Activated CD8-positive, alpha-beta memory T cell treated with anti-CD3 and anti-CD28 coated beads for 36 hours (primary cell): ENCODE data around the gene OR10A6. TPM values are rescaled to one million over a fixed set of nuclear protein-coding genes. Genes with fewer than 3 reads are reported as not detected.

ENCODE experiments used
- CTCF ChIA-PET: fragments of 350-600 bp; sonication (Branson Sonifier 250); formaldehyde crosslinking; loops from one replicate; lab custom pipeline; 2021; ENCODE audit warnings: antibody characterized with exemption; lab: Charles Lee
- POLR2A ChIA-PET: fragments of 350-600 bp; sonication (Branson Sonifier 250); formaldehyde crosslinking; loops from one replicate; lab custom pipeline; 2021; ENCODE audit warnings: antibody characterized with exemption; lab: Charles Lee
- total RNA-seq, 2 experiments: library from RNA; stranded (reverse); gene quantifications; one replicate each; pipeline ENCODE4 v1.2.3, GENCODE V29; 2021

Gene OR10A6
- total RNA-seq, 2 experiments from 2014 or later = not detected

DNA sequence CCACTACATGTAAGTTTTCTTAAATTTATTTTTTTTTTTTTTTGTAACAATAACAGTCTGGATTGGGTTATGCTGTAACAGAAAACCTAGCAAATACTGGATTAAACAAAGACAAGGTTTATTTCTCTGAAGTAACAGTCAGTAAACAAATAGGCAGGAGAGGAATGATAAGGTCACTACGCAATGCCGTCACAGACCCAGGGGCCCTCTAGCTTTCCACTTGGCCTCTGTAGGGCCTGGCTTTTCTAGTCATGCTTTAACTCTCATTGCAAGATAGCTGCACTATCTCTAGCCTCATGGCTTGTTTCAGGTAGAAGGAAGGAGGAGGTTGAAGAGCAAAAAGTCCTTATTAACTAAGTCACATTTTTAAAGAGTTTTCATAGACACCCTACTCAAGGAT, 6.5 kb downstream of the OR10A6 start:
- CTCF ChIA-PET = no interaction called here
- POLR2A ChIA-PET = no interaction called here

- ChIA-PET CTCF (no interaction called here), POLR2A (no interaction called here)
Observed at GRCh38 chr11:7918141-7918540, 12.9 kb downstream of the OR10A6 start.

- POLR2A ChIA-PET = no interaction called here
- CTCF ChIA-PET = no interaction called here
Observed at GRCh38 chr11:7911011-7911410, 20.1 kb downstream of the OR10A6 start.

DNA sequence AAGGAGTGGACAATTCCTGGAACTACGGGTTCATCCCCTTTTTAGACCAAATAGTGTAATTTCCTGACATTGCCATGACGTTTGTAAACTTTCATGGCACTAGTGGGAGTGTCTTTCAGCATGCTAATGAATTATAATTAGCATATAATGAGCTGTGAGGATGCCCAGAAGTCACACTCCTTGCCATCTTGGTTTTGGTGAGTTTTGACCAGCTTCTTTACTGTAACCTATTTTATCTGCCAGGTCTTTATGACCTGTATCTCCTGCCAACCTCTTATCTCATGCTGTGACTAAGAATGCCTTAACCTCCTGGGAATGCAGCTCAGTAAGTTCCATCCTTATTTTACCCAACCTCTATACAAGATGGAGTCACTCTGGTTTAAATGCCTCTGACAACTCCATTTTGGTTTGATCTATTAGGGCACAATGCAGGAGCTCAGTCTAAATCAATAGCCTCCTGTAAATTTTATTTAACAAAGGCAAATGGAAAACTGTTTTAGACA, 20.7 kb downstream of the OR10A6 start:
- CTCF ChIA-PET = no interaction called here

GRCh38 chr11:7909585-7910285, 21.3 kb downstream of the OR10A6 start:
- ChIA-PET CTCF (no interaction called here), POLR2A (no interaction called here)

More for the DNA sequence above, 20.7 kb downstream of the OR10A6 start:
- POLR2A ChIA-PET = no interaction called here

- POLR2A ChIA-PET = no interaction called here
Observed at GRCh38 chr11:7907121-7907520, 23.9 kb downstream of the OR10A6 start.

DNA sequence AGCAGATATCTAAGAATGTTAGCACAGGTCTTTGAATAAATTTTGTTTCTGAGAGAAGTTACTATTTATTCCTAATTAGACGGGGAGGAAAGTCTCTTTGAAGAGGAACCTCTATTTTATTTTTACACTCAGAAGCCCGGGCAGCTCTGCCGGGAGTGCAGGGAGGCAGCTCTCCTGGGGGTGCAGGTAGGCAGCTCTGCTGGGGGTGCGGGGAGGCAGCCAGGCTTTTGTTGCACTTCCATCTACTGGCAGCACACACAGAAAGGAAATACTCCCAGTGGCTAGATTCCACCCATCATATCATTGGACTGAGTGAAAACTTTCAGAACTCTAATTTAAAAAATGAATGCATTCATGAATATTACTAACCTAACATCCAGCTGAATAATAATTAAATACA, 24.6 kb downstream of the OR10A6 start:
- ChIA-PET CTCF (no interaction called here), POLR2A (no interaction called here)

More at GRCh38 chr11:7907121-7907520, 23.9 kb downstream of the OR10A6 start:
- CTCF ChIA-PET = no interaction called here

DNA sequence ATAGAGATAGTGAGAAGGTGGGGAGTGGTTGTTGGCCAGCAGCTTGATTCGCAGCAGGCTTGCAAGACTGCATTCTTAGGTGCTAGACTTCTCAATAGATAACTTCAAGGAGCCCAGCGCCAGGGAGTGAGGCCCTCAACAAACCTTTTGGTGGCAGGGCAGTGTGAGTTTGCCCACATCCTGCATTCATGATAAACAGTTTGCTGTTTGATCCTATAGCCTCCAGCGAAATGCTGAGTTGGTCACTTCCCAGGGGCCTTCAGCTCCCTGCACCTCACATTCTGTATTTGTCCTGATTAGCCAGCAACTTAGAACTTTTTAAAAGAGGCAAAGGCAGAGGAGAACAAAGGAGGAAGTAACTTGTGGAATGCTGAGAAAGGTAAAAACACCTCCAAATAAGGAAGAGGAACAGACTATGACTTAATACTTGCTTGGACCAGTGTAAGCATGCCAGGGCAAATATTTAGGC, 25.1 kb downstream of the OR10A6 start:
- CTCF ChIA-PET = no interaction called here
- POLR2A ChIA-PET = no interaction called here

GRCh38 chr11:7905549-7905948, 25.5 kb downstream of the OR10A6 start:
- ChIA-PET CTCF (no interaction called here), POLR2A (no interaction called here)

GRCh38 chr11:7904917-7905316, 26.2 kb downstream of the OR10A6 start:
- ChIA-PET POLR2A (no interaction called here), CTCF (interaction anchor here (0.6 kb wide), 1 partner anchor 169 kb away, joined by 3 read pairs; no protein-coding TSS in a partner anchor)

DNA sequence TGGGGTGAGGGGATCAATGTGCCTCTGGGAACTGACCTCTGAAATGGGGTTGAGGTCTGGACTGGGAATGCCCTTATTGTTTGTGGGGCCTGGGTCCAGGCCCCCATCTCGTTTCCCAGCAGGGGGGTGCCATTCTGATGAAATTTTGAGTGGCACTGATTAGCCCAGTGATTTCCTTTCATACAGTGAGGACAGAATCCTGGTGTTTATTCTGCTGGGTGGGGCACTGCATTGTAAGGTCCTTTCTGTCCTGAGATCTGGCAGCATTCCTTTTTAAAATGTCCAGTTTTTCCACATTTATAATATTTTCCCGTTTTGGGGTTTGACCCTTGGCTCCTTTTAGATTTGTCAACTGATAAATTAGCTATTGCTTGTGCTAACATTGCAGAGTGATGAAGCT, 27.1 kb downstream of the OR10A6 start:
- ChIA-PET POLR2A (no interaction called here), CTCF (no interaction called here)

GRCh38 chr11:7901319-7901854, 29.7 kb downstream of the OR10A6 start:
- ChIA-PET CTCF (interaction anchor here (1.1 kb wide), 1 partner anchor 8 kb away, joined by 4 read pairs; no protein-coding TSS in a partner anchor), POLR2A (no interaction called here)

DNA sequence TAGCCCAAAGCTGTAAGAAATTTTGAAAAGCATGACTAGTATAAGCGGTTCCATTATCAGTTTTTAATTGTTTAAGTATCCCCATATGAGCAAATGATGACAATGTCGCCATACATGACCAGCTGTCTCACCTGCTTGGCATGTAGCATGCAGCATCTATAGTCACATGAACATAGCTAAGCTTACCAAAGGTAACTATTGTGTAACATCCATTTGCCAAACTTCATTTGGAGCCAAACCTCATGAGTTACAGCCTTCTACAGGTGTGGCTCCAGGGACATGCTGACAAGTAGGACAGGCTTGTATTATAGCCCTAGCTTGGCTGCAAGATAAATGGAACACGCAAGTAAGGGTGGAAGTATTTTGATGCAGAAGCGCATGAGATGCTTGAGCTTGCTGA, 30.4 kb downstream of the OR10A6 start:
- CTCF ChIA-PET = no interaction called here
- POLR2A ChIA-PET = no interaction called here

- CTCF ChIA-PET = no interaction called here
- POLR2A ChIA-PET = no interaction called here
Observed at GRCh38 chr11:7899418-7899817, 31.6 kb downstream of the OR10A6 start.

DNA sequence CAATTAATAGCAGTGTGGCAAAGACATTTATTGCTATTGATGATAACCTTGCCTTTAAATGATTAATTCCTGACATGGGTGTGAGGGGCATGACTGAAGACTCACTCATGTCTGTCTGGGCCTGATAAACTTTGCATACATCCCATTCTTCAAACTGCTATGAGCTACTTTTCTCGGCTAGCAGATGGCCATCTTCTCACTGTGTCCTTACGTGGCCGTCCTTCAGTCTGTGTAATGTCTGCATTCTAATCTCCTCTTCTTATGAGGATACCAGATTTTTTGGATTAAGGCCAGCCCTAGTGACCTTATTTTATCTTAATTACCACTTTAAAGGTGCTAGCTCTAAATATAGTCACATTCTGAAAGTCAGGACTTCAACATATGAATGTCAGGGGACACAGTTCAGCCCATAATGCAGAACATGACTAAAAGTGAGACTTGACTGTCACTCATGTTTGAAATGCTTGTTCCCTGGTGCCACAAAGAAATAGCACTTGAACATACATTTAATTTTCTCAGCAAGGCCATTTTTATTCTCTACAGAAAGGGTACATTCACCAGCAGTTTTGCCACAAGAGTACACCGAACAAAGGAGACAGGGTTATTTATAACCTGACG, 32.3 kb downstream of the OR10A6 start:
- ChIA-PET POLR2A (no interaction called here), CTCF (no interaction called here)

DNA sequence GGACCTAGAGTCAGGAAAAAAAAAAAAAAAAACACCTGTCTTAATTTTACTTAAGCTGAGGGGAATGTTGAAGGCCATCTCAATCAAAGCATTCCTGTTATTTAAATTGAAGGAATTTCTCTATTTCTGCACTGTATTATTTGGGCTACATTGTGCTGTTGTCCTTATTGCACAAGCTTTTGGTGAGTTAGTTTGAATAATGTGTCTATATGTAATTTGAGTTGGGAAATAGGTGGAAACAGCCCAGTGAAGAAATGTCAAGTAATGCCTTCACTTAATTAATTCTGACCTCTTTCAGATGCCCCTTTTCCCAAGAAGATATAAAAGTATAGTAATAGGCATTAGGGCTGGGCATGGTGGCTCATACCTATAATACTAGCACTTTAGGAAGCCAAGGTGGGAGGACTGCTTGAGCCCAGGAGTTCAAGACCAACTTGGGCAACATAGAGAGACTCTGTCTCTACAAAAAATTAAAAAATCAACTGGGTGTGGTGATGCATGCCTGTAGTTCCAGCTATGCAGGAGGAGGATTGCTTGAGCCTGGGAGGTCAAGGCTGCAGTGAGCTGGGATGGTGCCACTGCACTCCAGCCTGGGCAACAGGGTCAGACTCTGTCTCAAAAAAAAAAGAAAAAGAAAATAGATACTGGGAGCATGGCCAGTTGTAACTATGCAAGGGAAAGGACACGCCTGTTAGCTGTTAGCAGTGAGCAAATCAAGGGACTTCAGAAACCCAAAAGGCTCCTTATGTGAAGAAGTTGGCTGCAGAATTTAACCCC, 34.9 kb downstream of the OR10A6 start:
- ChIA-PET CTCF (interaction anchor here (0.6 to 4.6 kb wide), 4 partner anchors 20 to 243 kb away, joined by 3 to 29 read pairs (median 3); partner anchors contain the start of gene EIF3F), POLR2A (no interaction called here)

GRCh38 chr11:7894251-7894650, 36.8 kb downstream of the OR10A6 start:
- CTCF ChIA-PET = interaction anchor here (1.1 to 4.6 kb wide), 2 partner anchors 92 to 205 kb away, joined by 3 to 29 read pairs; partner anchors contain the start of gene EIF3F
- POLR2A ChIA-PET = no interaction called here

DNA sequence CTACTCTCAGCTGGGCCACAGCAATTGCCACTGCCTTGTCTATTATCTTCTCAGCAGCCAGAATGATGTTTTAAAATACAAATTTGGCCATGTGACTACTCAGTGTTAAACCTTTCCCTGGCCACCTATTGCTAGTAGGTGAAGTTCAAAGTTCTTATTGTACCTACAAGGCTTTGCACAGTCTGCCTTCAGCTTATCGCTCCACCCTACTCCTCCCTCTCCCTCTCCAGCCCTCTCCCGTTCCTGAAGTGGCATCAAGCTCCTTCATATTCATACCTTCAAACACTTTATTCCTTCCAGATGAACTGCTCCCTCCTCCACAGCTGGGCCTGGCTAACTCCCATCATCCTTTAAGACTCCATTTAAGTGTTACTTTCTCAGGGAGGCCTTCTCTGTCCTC, 37.3 kb downstream of the OR10A6 start:
- ChIA-PET POLR2A (no interaction called here), CTCF (interaction anchor here (0.7 to 4.6 kb wide), 5 partner anchors 8 to 205 kb away, joined by 3 to 29 read pairs (median 4); partner anchors contain the start of gene EIF3F)

DNA sequence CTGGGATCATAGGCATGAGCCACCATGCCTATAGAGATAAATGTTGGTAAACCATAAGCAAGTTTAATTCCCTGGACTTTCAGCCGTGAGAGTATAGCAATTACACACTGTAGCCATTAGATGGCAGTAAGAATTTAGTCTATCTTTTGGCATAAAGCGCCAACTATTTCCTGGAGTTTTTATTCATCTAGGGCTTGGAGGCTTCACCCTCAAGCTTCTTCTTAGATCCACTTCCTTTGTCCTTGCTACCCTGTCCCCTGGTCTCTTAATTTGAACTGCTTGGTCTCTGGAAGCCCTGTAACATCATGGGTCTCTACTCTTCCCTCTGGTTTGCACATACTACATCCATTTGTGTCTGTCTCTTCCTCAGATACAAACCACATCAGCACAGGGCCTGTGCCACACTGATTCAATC, 38.2 kb downstream of the OR10A6 start:
- POLR2A ChIA-PET = interaction anchor here (1.0 kb wide), 1 partner anchor 94 kb away, joined by 4 read pairs; the partner anchor contains the start of gene EIF3F
- CTCF ChIA-PET = interaction anchor here (0.7 to 4.6 kb wide), 6 partner anchors 9 to 207 kb away, joined by 4 to 29 read pairs (median 4); partner anchors contain the start of gene EIF3F
